Nephron progenitor cell (in vitro differentiated cells): ENCODE results near the gene SEMA5B.

Experiments
- DNase-seq: peaks from one replicate; pipeline ENCODE4 v3.0.0; 2021
- H3K27ac Mint-ChIP-seq: 2 replicates; pipeline ENCODE4 v1.8.0; 2021; ENCODE audit warnings: mild to moderate bottlenecking, moderate library complexity, mixed read lengths
- H3K27me3 Mint-ChIP-seq: 2 replicates; pipeline ENCODE4 v1.8.0; 2021; ENCODE audit warnings: mild to moderate bottlenecking, low read depth, mixed read lengths; ENCODE audit not compliant: poor library complexity
- H3K36me3 Mint-ChIP-seq: 2 replicates; pipeline ENCODE4 v1.8.0; 2021; ENCODE audit warnings: low read depth, mixed read lengths
- H3K4me1 Mint-ChIP-seq: 2 replicates; pipeline ENCODE4 v1.8.0; 2021; ENCODE audit warnings: mixed read lengths
- H3K4me3 Mint-ChIP-seq: 2 replicates; pipeline ENCODE4 v1.8.0; 2021; ENCODE audit warnings: mild to moderate bottlenecking, moderate library complexity, mixed read lengths
- H3K9me3 Mint-ChIP-seq: 2 replicates; pipeline ENCODE4 v1.8.0; 2021; ENCODE audit warnings: mild to moderate bottlenecking, moderate library complexity, mixed read lengths
- TF ChIP-seq, protein P1 (sequence below): fragments of 200-600 bp; sonication (generic); IDR thresholded peaks from 2 replicates; pipeline ENCODE4 v1.5.0; 2021; ENCODE audit warnings: antibody characterized with exemption

SEMA5B gene

DNA sequence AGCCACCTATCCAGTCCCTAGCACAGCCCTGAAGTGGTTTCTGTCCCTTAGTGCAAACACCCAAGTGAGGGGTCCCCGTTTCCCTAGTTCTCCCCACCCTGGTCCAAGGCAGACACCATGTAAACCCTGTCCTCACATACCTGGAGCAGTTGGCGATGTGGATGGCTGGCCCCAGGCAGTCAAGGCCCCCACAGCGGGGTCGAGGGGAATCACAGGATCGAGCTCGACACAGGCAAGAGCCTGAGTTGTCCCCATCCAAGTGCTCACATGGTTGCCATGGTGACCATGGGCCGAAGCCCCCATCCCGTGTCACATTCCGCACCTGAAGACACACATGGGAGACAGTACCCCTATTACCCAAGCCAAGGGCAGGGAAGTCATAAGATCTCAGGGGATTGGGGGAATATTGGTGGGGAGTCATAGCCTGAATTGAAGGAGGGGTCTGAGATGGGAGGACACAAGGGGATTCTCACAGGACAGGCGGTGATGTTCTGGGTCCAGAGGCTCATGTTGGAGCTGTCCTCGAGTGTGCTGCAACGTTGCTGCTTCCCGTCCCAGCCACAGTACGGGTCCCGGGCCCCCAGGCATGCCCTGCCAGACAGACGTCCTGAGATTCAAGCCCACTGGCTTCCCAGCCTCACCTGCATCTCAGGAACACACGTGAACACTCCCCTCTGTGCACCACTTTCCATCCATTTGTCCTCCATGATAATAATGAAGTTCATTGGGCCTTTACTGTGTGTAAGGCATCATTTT is 112.1 kb downstream of the SEMA5B start:
- H3K36me3 Mint-ChIP-seq, result no peaks in the 10 kb centered on the region
- no peaks in the 10 kb centered on the region for H3K4me1 Mint-ChIP-seq
- no peak for DNase-seq
- no peak overlapping the region for H3K27ac Mint-ChIP-seq
- H3K27me3 Mint-ChIP-seq, result peaks cover 16% of the 10 kb centered on the region
- H3K9me3 Mint-ChIP-seq, result no peaks in the 10 kb centered on the region
- H3K4me3 Mint-ChIP-seq, result no peak overlapping the region
- TF ChIP-seq, protein P1, sequence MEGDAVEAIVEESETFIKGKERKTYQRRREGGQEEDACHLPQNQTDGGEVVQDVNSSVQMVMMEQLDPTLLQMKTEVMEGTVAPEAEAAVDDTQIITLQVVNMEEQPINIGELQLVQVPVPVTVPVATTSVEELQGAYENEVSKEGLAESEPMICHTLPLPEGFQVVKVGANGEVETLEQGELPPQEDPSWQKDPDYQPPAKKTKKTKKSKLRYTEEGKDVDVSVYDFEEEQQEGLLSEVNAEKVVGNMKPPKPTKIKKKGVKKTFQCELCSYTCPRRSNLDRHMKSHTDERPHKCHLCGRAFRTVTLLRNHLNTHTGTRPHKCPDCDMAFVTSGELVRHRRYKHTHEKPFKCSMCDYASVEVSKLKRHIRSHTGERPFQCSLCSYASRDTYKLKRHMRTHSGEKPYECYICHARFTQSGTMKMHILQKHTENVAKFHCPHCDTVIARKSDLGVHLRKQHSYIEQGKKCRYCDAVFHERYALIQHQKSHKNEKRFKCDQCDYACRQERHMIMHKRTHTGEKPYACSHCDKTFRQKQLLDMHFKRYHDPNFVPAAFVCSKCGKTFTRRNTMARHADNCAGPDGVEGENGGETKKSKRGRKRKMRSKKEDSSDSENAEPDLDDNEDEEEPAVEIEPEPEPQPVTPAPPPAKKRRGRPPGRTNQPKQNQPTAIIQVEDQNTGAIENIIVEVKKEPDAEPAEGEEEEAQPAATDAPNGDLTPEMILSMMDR, result no peak

DNA sequence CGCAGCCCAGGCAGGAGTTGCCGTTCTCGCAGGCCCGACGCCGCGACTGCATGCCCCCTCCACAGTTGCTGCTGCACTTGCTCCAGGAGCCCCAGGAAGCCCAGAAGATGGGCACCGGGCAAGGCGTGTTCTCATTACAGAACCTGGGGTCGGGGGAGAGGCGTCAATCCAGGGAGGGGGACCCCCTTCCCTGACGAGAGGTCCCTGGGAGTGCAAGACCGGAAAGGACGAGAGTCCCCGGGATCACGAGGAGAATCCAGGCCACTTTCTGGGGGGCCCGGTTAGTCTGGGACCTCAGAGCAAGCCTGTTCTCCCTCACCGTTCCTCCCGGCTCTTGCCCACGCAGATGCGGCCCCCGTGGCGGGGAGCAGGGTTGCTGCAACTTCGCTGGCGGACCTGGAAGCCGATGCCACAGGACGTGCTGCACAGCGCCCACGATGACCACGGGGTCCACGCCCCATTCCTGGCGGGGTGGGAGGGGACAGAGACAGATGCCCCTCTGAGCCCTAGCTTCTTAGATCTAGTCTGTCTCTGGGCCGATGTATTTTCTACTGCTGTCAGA is 113.9 kb downstream of the SEMA5B start:
- Mint-ChIP-seq H3K27me3 (peaks cover 11% of the 10 kb centered on the region), H3K4me3 (no peak overlapping the region), H3K27ac (peak overlapping the region; percentile 73), H3K4me1 (no peaks in the 10 kb centered on the region), H3K9me3 (no peaks in the 10 kb centered on the region), H3K36me3 (no peaks in the 10 kb centered on the region)
- DNase-seq, result no peak
- TF ChIP-seq, protein P1, result no peak

DNA sequence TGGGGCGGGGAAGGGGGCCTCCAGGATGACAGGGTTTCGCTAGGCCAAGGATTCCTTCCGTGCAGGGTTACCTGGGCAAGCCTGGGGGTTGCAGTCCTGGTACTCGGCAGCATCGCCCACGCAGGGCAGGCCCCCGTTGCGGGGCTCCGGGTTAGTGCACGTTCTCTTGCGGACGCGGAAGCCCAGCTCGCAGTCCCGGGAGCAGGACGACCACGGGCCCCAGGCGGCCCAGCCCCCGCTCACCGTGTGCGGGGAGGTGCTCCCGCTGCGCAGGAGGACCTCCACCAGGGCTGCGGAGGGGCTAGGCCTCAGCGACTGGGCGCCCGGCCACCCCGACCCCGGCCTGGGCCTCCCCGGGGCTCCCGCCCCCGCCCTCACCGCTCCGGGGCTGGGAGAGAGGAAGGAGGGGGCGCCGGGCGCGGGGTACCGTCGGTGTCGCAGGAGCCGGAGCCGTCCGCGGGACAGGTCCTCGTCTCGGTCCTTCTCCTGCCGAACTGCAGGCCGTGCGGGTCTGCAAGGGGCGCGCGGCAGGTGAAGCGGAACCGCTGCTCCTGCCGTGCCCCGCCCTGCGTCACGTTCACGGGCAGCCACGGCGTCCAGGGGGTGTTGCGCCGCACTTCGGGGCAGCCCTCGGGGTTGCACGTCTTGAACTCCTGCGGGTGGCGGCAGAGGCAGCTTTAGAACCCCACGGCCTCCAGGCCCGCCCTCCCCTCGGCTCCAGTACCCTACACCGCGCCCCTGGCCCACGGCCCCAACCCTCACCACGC is 114.6 kb downstream of the SEMA5B start:
- Mint-ChIP-seq H3K27me3 (peaks cover 11% of the 10 kb centered on the region), H3K4me3 (no peak overlapping the region), H3K9me3 (no peaks in the 10 kb centered on the region), H3K27ac (no peak overlapping the region), H3K4me1 (no peaks in the 10 kb centered on the region), H3K36me3 (no peaks in the 10 kb centered on the region)
- TF ChIP-seq, protein P1, result no peak
- no peak for DNase-seq

DNA sequence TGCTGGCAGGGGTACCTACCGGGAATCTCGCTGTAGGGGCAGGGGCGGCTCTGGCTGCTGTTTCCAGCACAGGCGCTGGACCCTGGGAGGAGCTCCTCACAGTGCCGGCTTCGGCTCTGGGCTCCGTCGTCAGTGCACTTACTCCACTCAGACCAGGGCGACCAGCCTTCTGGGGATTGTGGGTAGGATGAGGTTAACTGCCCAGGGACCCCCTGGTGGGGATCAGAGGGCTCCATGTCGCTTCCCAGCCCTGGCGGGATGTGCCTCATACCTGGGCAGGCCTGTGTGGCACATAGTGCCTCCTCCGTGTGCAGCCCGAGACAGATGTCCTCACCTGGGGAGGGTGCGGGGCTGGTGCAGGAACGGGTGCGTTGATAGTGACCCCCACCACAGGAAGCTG is 115.7 kb downstream of the SEMA5B start:
- H3K27me3 Mint-ChIP-seq, result peaks cover 4% of the 10 kb centered on the region
- H3K27ac Mint-ChIP-seq, result no peak overlapping the region
- H3K36me3 Mint-ChIP-seq, result no peaks in the 10 kb centered on the region
- H3K4me1 Mint-ChIP-seq, result no peaks in the 10 kb centered on the region
- H3K9me3 Mint-ChIP-seq, result no peaks in the 10 kb centered on the region
- no peak for DNase-seq
- TF ChIP-seq, protein P1, result no peak
- H3K4me3 Mint-ChIP-seq, result no peak overlapping the region

DNA sequence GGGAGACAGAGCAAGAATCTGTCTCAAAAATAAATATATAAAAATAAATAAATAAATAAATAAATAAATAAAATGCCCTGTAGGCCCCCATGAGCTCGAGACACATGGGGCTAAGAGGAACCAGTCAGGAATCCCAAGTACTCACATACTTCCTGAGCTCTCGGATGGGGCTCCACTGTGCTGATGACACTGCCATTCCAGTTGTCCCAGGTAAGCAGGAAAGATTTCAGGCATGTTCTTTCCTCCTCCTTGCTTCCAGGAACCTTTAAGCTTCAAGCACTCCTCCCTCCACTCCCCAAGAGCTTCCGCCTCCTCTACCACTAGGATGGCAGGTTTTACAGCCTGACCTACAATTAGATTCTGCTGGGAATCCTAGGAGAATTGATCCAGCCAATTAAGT is 119.3 kb downstream of the SEMA5B start:
- no peaks in the 10 kb centered on the region for H3K4me1 Mint-ChIP-seq
- no peak for DNase-seq
- no peak overlapping the region for H3K4me3 Mint-ChIP-seq
- peaks cover 11% of the 10 kb centered on the region for H3K9me3 Mint-ChIP-seq
- no peak overlapping the region for H3K27ac Mint-ChIP-seq
- TF ChIP-seq, protein P1, result no peak
- H3K27me3 Mint-ChIP-seq, result peaks cover 3% of the 10 kb centered on the region
- H3K36me3 Mint-ChIP-seq, result no peaks in the 10 kb centered on the region
